Suprapubic skin (tissue), 3 donors: ENCODE data around the gene NUCB1.

Experiments
- CTCF ChIP-seq, 2 donors: fragments of 200-600 bp in 1 of 2; fragments of 450-650 bp in 1 of 2; sonication (generic) in 1 of 2; IDR thresholded peaks; one replicate each; pipeline ENCODE4 v1.5.1; 2016 to 2019; ENCODE audit warnings: antibody characterized with exemption in 2 of 2, mild to moderate bottlenecking in 1 of 2, moderate library complexity in 1 of 2
- POLR2AphosphoS5 ChIP-seq, 3 donors: sonication (generic); formaldehyde crosslinking; IDR thresholded peaks; one replicate each; pipeline ENCODE4 v1.6.1; 2017; ENCODE audit warnings: antibody characterized with exemption in 3 of 3

GRCh38 chr19:48907671-48908070 is 7.6 kb downstream of the NUCB1 start:
- TF ChIP-seq CTCF (IDR thresholded peaks at IDR 0.05) (no peak), POLR2AphosphoS5 (IDR thresholded peaks at IDR 0.05) (no peak)
